Measurements from ENCODE around the gene TRABD2B. TPM values are rescaled to one million over a fixed set of nuclear protein-coding genes. Genes with fewer than 3 reads are reported as not detected.

TRABD2B gene
- total RNA-seq, 2 donors from 2014 or later = 3.8 to 10.7 TPM

DNA sequence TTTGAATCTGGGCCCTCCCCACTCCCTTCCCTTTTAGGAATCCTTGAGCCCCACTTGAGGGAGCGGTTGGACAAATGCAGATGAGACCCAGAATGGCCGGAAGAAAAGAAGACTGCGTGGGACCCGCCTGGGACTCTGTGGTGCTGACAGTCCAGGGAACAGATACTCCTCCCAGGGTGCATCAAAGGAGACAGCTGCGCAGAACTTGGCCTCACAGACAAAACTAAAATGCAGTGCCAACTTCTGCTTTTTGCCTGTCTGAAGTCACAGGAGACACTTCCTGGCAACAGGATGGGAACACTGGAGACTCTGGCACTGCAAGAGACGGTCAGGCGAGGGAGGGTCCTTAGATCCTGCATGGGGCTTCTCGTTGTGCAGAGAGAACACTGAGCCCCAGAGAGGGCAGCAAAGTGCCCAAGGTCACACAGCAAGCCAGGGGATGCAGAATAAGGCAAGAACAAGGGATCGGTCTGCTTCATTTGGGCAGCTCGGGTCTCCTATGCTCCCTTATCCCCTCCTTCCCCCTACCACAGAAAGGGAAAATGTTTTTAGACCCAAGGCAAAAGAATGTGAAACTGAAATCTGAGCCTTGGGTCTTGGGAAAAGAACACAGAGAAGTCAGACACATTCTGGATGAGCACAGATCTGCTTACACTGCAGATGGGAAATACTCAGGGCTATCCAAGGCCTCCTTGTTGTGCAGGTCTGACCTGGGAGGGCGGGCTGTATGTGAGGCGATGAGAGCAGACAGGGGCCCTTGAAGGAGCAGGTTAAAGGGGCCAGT is 182.4 kb downstream of the TRABD2B start:
- H3K4me3 ChIP-seq = no peak overlapping the region
- DNase-seq (ENCODE audit: low spot score) = no peak
- no peaks in the 10 kb centered on the region for H3K27me3 ChIP-seq (replicated peaks; ENCODE audit: insufficient read depth)
- no peaks in the 10 kb centered on the region for H3K36me3 ChIP-seq
- no peaks in the 10 kb centered on the region for H3K9me3 ChIP-seq
- TF ChIP-seq, protein P1, sequence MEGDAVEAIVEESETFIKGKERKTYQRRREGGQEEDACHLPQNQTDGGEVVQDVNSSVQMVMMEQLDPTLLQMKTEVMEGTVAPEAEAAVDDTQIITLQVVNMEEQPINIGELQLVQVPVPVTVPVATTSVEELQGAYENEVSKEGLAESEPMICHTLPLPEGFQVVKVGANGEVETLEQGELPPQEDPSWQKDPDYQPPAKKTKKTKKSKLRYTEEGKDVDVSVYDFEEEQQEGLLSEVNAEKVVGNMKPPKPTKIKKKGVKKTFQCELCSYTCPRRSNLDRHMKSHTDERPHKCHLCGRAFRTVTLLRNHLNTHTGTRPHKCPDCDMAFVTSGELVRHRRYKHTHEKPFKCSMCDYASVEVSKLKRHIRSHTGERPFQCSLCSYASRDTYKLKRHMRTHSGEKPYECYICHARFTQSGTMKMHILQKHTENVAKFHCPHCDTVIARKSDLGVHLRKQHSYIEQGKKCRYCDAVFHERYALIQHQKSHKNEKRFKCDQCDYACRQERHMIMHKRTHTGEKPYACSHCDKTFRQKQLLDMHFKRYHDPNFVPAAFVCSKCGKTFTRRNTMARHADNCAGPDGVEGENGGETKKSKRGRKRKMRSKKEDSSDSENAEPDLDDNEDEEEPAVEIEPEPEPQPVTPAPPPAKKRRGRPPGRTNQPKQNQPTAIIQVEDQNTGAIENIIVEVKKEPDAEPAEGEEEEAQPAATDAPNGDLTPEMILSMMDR (IDR thresholded peaks at IDR 0.05) = no peak
- ATAC-seq (ENCODE audit: insufficient number of reproducible peaks, low FRiP score, low read depth) = no peak
- H3K27ac ChIP-seq = no peak overlapping the region
- H3K4me1 ChIP-seq (ENCODE audit: control insufficient read depth in 1 of 2, low read depth in 2 of 2) = peaks cover 10 to 19% of the 10 kb centered on the region in 2 donors

DNA sequence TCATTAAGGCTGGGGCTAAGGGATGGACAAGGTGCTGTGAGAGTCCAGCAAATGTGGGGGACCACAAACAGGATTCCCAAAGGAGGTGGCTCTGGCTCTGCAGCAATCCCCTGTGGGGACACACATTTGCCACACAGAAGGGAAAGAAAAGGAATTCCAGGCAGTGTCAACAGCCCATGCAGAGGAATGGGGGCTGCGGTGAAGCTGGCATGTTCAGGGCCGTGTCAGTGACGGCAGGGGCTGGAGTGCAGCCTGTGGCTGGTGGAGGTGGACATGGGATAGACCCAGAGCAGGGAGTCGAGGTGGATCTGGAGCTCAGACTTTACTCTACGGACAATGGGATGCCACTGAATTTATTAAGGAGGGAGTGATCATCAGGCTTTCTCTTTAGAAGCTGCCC is 183.2 kb downstream of the TRABD2B start:
- Histone ChIP-seq H3K27me3 (replicated peaks; ENCODE audit: insufficient read depth) (no peaks in the 10 kb centered on the region), H3K27ac (no peak overlapping the region), H3K4me1 (ENCODE audit: control insufficient read depth in 1 of 2, low read depth in 2 of 2) (peaks cover 11 to 20% of the 10 kb centered on the region in 2 donors), H3K9me3 (no peaks in the 10 kb centered on the region), H3K4me3 (no peak overlapping the region), H3K36me3 (no peaks in the 10 kb centered on the region)
- TF ChIP-seq, protein P1 (IDR thresholded peaks at IDR 0.05) = no peak
- DNase-seq (ENCODE audit: low spot score) (no peak), ATAC-seq (ENCODE audit: insufficient number of reproducible peaks, low FRiP score, low read depth) (no peak)

DNA sequence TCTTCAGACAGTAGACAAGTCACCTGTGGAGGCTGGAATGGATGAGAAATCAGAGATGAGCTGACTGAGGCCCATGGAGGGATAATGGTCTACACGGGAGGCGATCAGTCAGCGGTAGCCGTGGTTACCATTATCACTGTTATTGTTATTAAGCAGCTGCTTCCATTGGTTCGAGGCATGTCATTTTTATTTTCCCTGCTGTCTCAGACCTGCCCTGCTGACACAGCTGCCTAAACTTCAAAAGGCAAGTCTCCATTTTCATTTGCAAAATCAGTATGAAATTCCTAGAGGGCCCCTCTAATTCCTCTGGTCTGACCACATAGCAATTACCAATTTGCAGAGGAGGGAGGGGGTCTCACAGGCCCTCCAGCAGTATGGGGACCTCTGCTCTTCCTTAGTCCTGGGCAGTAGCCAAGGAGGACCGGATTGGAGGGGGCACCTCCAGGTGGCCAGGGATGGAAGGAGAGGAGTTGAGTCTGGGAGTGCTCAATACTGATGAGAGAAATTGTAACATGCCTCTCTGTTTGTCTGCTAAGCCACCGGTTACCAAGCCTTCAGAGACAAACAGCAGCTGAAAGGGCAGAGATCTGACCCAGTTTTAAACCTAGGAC is 184.2 kb downstream of the TRABD2B start:
- Histone ChIP-seq H3K4me1 (ENCODE audit: control insufficient read depth in 1 of 2, low read depth in 2 of 2) (peaks cover 6 to 14% of the 10 kb centered on the region in 2 donors), H3K36me3 (no peaks in the 10 kb centered on the region), H3K27ac (no peak overlapping the region), H3K27me3 (replicated peaks; ENCODE audit: insufficient read depth) (no peaks in the 10 kb centered on the region), H3K9me3 (no peaks in the 10 kb centered on the region), H3K4me3 (no peak overlapping the region)
- DNase-seq (ENCODE audit: low spot score) = no peak
- TF ChIP-seq, protein P1 (IDR thresholded peaks at IDR 0.05) = no peak
- no peak for ATAC-seq (ENCODE audit: insufficient number of reproducible peaks, low FRiP score, low read depth)

DNA sequence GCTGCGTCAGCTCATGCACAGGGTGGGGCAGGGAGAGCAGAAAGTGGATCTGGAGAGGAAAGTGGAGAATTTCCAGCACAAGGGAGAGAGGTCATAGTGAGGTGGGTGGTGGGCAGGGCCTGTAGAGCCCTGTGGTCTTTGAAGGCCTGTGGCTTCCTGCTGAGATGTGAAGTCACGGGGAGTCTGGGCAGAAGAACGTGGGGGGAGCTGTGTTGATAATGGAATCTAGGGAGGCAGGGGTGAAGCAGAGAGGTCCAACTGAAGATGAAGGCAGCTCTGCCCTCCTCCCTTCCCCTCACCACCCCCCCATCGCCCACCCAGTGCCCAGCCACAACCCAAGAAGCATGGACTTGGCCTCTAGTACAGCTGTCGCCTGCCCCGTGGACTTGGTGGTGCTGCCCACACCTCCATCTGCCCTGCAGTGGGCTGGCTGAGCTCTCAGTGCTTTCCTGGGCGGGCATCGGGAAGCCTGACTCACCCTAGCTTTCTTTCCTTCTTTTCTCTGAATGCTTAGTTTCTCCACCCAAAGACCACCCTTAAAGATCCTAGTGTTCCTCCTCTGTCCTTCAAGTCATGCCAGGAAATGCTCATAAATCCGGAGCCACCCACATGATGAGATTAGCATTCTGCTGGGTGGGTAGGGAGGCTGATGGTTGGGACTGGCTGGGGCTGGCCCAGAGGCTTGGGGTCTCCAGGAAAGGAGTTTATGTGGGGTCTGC is 186.1 kb downstream of the TRABD2B start:
- TF ChIP-seq, protein P1 (IDR thresholded peaks at IDR 0.05) = no peak
- Histone ChIP-seq H3K4me1 (ENCODE audit: control insufficient read depth in 1 of 2, low read depth in 2 of 2) (peaks cover 6 to 22% of the 10 kb centered on the region in 2 donors), H3K27me3 (replicated peaks; ENCODE audit: insufficient read depth) (no peaks in the 10 kb centered on the region), H3K36me3 (no peaks in the 10 kb centered on the region), H3K9me3 (no peaks in the 10 kb centered on the region), H3K27ac (no peak overlapping the region), H3K4me3 (no peak overlapping the region)
- DNase-seq (ENCODE audit: low spot score) = no peak
- no peak for ATAC-seq (ENCODE audit: insufficient number of reproducible peaks, low FRiP score, low read depth)
